Stomach (tissue), 4 donors: ENCODE measurements around the gene PLCG1.

ENCODE experiments used
- CTCF ChIP-seq, 7 experiments: fragments of 450-650 bp in 4 of 7; fragments of 200-600 bp in 3 of 7; sonication (generic) in 3 of 7; IDR thresholded peaks; one replicate each; pipeline ENCODE4 v1.5.1; 2016 to 2019; ENCODE audit warnings: antibody characterized with exemption in 7 of 7, control low read depth in 2 of 7, mild to moderate bottlenecking in 1 of 7
- POLR2AphosphoS5 ChIP-seq, 3 donors: sonication (generic); formaldehyde crosslinking; IDR thresholded peaks; one replicate each; pipeline ENCODE4 v1.6.1; 2016; ENCODE audit warnings: antibody characterized with exemption in 3 of 3

GRCh38 chr20:41169791-41170351 is 32.5 kb downstream of the PLCG1 start:
- TF ChIP-seq POLR2AphosphoS5 (IDR thresholded peaks at IDR 0.05) (no peak), CTCF (IDR thresholded peaks at IDR 0.05) (no peak)
